Vagina (tissue), 2 donors: ENCODE results near the gene RALA. TPM values are rescaled to one million over a fixed set of nuclear protein-coding genes. Genes with fewer than 3 reads are reported as not detected.

ENCODE experiments used
- DNase-seq, 2 donors: peaks; one replicate each; pipeline ENCODE4 v3.0.0-alpha.2; 2017; ENCODE audit errors: extremely low spot score in 2 of 2
- H3K27ac ChIP-seq: fragments of 200-600 bp; sonication (generic); one replicate; pipeline ENCODE4 v1.5.1; 2019
- H3K27me3 ChIP-seq: fragments of 200-600 bp; sonication (generic); one replicate; pipeline ENCODE4 v1.5.1; 2019
- H3K36me3 ChIP-seq, 2 donors: fragments of 200-600 bp; sonication (generic); one replicate each; pipeline ENCODE4 v1.5.1; 2017 to 2019
- H3K4me1 ChIP-seq: fragments of 200-600 bp; sonication (generic); one replicate; pipeline ENCODE4 v1.5.1; 2019
- H3K4me3 ChIP-seq, 2 donors: fragments of 200-600 bp; sonication (generic); 1 replicate in 1 of 2; 2 replicates in 1 of 2; pipeline ENCODE4 v1.5.1; 2016 to 2019
- H3K9me3 ChIP-seq: fragments of 200-600 bp; sonication (generic); one replicate; pipeline ENCODE4 v1.5.1; 2019
- CTCF ChIP-seq, 3 experiments: fragments of 450-650 bp in 2 of 3; fragments of 200-600 bp in 1 of 3; sonication (generic) in 1 of 3; IDR thresholded peaks; one replicate each; pipeline ENCODE4 v1.5.1; 2017 to 2019; ENCODE audit warnings: antibody characterized with exemption in 3 of 3, mild to moderate bottlenecking in 2 of 3, moderate library complexity in 2 of 3
- POLR2A ChIP-seq, 2 donors: fragments of 450-650 bp; IDR thresholded peaks; one replicate each; pipeline ENCODE4 v1.6.1; 2017; ENCODE audit warnings: antibody characterized with exemption in 2 of 2, mild to moderate bottlenecking in 2 of 2, moderate library complexity in 2 of 2
- POLR2AphosphoS5 ChIP-seq, 2 donors: sonication (generic); formaldehyde crosslinking; IDR thresholded peaks; one replicate each; pipeline ENCODE4 v1.9.0; 2017; ENCODE audit warnings: antibody characterized with exemption in 2 of 2, mild to moderate bottlenecking in 2 of 2, low read depth in 1 of 2; ENCODE audit not compliant: insufficient read depth in 1 of 2
- intact Hi-C: fragments of 100-400 bp; cut with DNase I; formaldehyde crosslinking; loops from one replicate; pipeline ENCODE4 v1.15.1; 2023
- total RNA-seq: library from RNA; depleted of rRNA; stranded (reverse); fragments of >200 nt; gene quantifications from one replicate; pipeline ENCODE4 v1.2.3, GENCODE V29; 2016

Gene RALA
- total RNA-seq, 1 donor from 2014 or later = 20.1 TPM

- H3K36me3 ChIP-seq = no peaks in the 10 kb centered on the region
These were observed 79.8 kb downstream of the RALA start for GRCh38 chr7:39703144-39703543.

GRCh38 chr7:39709029-39709428 lies 85.7 kb downstream of the RALA start:
- Histone ChIP-seq H3K27ac (no peak overlapping the region), H3K9me3 (no peaks in the 10 kb centered on the region), H3K4me1 (peaks cover 11% of the 10 kb centered on the region), H3K4me3 (no peak overlapping the region), H3K36me3 (no peaks in the 10 kb centered on the region), H3K27me3 (no peaks in the 10 kb centered on the region)
- no peak for DNase-seq
- intact Hi-C loops = no loop called here
- TF ChIP-seq CTCF (IDR thresholded peaks at IDR 0.05) (no peak), POLR2A (IDR thresholded peaks at IDR 0.05) (no peak), POLR2AphosphoS5 (IDR thresholded peaks at IDR 0.05; ENCODE audit: insufficient read depth in 1 of 2, low read depth in 1 of 2) (no peak)

More at GRCh38 chr7:39703144-39703543, 79.8 kb downstream of the RALA start:
- H3K27me3 ChIP-seq = no peaks in the 10 kb centered on the region
- no peak for DNase-seq
- no peak overlapping the region for H3K27ac ChIP-seq
- no peak for TF ChIP-seq POLR2A (IDR thresholded peaks at IDR 0.05)
- TF ChIP-seq CTCF (IDR thresholded peaks at IDR 0.05) = no peak
- TF ChIP-seq POLR2AphosphoS5 (IDR thresholded peaks at IDR 0.05; ENCODE audit: insufficient read depth in 1 of 2, low read depth in 1 of 2) = no peak
- no peaks in the 10 kb centered on the region for H3K9me3 ChIP-seq
- H3K4me1 ChIP-seq = no peaks in the 10 kb centered on the region
- H3K4me3 ChIP-seq = no peak overlapping the region
- intact Hi-C loops = no loop called here

GRCh38 chr7:39709768-39710311 lies 86.5 kb downstream of the RALA start:
- H3K27me3 ChIP-seq = no peaks in the 10 kb centered on the region
- H3K27ac ChIP-seq = no peak overlapping the region
- H3K4me1 ChIP-seq = peaks cover 11% of the 10 kb centered on the region
- H3K4me3 ChIP-seq = no peak overlapping the region
- no peak for DNase-seq
- no peaks in the 10 kb centered on the region for H3K36me3 ChIP-seq
- intact Hi-C loops = no loop called here
- H3K9me3 ChIP-seq = peaks cover 6% of the 10 kb centered on the region
- TF ChIP-seq POLR2A (IDR thresholded peaks at IDR 0.05) (no peak), CTCF (IDR thresholded peaks at IDR 0.05) (no peak), POLR2AphosphoS5 (IDR thresholded peaks at IDR 0.05; ENCODE audit: insufficient read depth in 1 of 2, low read depth in 1 of 2) (no peak)

DNA sequence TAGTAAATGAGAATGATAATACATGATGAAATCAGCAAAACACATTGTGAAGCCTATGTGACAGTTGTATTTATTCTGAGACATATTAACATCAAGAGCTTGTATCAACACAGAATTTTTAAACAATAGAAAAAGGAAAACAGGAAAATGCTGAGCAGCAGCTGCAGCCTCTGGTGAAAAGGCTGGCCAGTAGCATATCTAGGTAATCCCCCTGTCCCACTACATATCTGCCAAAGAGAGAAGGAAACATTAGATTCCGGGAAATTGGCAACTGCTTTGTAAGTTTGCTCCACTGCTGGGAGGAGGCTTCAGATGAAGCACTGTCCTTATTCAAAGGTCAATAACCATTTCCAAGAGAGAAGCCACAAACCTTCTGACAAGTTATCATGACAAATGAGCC lies 89.4 kb downstream of the RALA start:
- no peak overlapping the region for H3K4me3 ChIP-seq
- no peaks in the 10 kb centered on the region for H3K36me3 ChIP-seq
- TF ChIP-seq POLR2A (IDR thresholded peaks at IDR 0.05) (no peak), CTCF (IDR thresholded peaks at IDR 0.05) (no peak), POLR2AphosphoS5 (IDR thresholded peaks at IDR 0.05; ENCODE audit: insufficient read depth in 1 of 2, low read depth in 1 of 2) (no peak)
- peaks cover 11% of the 10 kb centered on the region for H3K4me1 ChIP-seq
- H3K27me3 ChIP-seq = no peaks in the 10 kb centered on the region
- H3K9me3 ChIP-seq = peaks cover 6% of the 10 kb centered on the region
- no peak overlapping the region for H3K27ac ChIP-seq
- intact Hi-C loops = no loop called here
- no peak for DNase-seq

GRCh38 chr7:39714447-39715091 lies 91.2 kb downstream of the RALA start:
- H3K36me3 ChIP-seq = no peaks in the 10 kb centered on the region
- TF ChIP-seq CTCF (IDR thresholded peaks at IDR 0.05) = no peak
- TF ChIP-seq POLR2AphosphoS5 (IDR thresholded peaks at IDR 0.05; ENCODE audit: insufficient read depth in 1 of 2, low read depth in 1 of 2) = no peak
- TF ChIP-seq POLR2A (IDR thresholded peaks at IDR 0.05) = no peak
- no peaks in the 10 kb centered on the region for H3K27me3 ChIP-seq
- DNase-seq = no peak
- peaks cover 10% of the 10 kb centered on the region for H3K4me1 ChIP-seq
- H3K27ac ChIP-seq = no peak overlapping the region
- no peak overlapping the region for H3K4me3 ChIP-seq
- intact Hi-C loops = no loop called here
- H3K9me3 ChIP-seq = peaks cover 6% of the 10 kb centered on the region
